IPS-NIHi11 (cell line): ENCODE data around the gene EVPL.
"Not testable (repeated sequence)": the region's sequence is repeated elsewhere in the genome, so short reads cannot be mapped to it uniquely, and the experiment has no call there.

ENCODE experiments used
- DNase-seq: peaks from one replicate; pipeline ENCODE4 v3.0.0; 2012; ENCODE audit warnings: mixed read lengths, low spot score

Gene EVPL

DNA sequence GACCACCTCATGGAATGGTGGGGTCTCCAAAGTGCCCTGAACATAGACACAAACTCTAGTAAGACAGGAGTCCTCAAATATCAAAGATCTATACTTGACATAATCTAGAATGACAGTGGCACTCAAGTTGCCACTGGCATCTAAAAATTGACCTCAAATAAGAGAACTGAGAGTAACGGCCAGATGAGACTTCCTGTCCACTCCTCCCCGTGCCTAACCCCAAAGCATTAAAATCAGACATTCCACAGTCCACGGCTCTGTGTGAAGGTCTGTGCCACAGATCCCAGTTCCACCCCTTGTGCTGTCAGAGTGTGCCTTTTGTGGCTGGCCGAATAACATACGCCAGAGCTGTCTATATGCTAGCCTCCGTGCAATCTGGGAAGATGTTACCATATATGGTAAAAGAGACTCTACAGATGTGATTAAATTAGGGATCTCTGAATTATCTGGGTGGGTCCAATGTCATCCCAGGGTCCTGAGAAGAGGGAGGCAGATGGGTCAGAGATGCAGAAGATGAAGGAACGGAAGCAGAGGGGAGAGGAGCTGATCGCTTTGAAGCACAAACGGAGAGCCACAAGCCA lies 21.0 kb upstream of the EVPL start:
- no peak for DNase-seq

DNA sequence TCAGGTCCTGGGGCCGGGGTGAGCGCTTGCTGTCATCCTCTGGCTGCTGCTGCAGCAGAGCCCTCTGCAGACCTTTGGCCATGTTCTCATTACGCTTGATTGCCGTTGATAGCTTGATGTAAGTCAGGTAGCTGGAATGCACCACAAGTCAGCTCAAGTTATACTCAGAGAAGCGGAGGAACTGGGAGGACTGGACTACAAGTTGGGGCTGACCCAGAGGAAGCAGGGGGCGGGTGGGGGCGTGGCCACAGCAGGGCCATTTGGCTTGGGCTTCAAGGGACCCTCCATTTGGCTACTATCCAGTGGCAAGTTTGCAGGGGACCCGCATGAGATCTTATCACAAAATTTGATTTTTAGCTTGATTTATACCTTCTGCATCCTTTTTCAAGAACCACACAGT lies 19.0 kb upstream of the EVPL start:
- no peak for DNase-seq

- not testable (repeated sequence) for DNase-seq
Measured at GRCh38 chr17:76044475-76045007, 17.4 kb upstream of the EVPL start.

DNA sequence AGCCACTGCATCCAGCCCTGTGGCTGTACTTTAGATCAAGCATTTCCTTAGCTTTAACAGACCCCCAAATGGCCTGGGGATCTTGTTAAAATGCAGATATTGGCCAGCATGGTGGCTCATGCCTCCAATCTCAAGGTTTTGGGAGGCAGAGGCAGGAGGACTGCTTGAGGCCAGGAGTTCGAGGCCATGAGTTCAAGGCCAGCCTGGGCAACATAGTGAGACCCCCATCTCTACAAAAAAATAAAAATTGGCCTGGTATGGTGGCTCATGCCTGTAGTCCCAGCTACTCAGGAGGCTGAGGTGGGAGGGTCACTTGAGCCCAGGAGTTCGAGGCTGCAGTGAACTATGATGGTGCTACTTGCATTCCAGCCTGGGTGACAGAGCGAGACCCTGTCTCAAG lies 15.8 kb upstream of the EVPL start:
- not testable (repeated sequence) for DNase-seq

DNA sequence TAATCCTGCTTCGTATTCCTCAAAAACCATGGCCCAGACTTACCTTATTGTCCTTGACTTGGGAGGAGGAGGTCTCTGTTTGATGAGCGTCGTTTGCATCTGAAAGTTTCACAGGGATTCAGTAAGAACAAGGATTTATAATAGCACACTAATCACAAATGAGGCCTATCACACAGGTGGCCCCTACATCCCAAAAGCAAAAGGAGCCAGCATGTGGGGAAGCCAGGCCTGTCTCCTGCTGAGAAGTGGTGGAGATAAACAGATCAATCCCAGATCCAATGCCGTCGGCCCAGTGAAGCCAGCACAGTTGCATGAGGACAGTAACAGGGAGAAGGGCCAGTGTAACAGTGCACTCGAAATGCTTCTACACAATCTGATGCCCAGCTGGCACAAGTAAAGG lies 13.3 kb upstream of the EVPL start:
- DNase-seq = no peak

GRCh38 chr17:76039121-76039520 lies 12.0 kb upstream of the EVPL start:
- no peak for DNase-seq

- no peak for DNase-seq
Measured at GRCh38 chr17:76038050-76038449, 10.9 kb upstream of the EVPL start.

DNA sequence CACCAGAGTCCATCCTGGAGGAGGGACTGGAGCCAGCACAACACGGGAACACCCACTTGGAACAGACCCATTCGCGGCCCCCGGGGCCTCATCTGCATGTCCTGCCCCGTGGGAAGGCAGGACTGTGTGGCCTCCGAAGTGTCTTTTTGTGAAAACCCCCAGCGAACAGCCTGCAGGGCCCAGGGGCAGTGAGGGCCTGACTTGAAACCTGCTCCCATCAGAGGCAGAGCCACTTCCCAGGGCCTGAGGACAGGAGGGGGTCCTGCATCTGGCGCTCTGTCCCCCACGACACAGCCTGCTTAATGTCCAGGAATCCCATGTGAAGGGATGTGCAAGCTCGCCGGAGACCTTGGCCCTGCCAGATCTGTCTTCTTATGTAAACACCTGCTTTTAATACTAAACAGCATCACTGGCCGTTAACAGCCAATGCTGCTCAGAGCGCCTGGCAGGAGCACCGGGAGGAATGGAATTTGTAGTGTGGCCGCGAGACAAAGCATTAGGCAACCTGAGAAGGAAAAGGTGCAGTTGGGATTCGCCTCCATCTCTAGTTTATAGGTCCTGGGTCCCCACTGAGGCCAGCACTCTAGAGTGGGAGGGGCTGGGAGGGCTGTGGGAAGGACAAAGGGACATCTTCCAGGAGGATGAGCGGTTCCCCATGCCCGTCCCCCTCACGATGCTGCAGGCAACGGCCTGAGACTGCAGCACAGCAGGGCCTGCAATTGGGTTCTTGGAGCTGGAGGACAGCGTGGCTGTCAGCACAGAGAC lies 9.6 kb upstream of the EVPL start:
- DNase-seq = peak; percentile 67

DNA sequence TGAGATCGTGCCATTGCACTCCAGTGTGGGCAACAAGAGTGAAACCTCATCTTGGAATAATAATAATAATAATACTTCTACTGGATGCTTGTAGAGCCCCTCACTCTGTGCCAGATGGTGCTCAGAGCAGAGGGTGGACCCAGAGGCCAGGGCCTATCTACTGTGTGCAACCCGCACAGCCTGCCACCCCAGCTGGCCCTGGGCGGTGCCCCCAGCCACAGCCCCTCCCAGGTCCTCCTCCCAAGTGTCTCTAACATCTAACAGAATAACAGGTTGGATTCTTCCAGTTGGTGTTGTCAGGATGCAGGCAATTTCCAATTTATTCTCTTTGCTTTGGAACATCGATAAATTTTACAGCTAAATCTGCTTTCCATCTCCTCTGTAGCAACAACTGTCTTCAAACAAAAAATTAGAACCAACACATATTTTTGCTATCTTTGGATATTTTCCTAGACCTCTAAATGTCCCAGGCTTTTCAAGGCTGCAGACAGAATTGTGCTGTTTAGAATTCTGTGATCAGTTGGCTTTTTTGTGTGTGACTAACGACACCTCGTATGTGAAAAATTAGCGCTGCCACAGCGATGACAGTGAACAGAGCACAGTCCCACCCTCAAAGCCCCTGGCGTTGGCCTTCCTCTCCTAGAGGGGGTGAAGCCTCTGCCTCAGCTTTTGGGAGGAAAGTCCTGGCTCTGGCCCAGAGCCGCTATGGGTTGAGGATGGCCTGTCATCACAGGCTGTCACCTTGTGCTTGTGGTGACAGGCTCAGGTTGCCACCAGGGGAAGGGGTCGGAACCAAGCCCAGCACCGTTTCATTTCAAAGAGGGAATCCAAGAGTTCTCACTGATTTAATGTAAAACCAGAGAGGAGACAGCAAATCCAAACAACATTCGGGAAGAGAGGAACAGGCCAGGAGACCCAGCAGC lies 7.6 kb upstream of the EVPL start:
- no peak for DNase-seq

- DNase-seq = no peak
Measured at GRCh38 chr17:76033139-76033538, 6.0 kb upstream of the EVPL start.

DNA sequence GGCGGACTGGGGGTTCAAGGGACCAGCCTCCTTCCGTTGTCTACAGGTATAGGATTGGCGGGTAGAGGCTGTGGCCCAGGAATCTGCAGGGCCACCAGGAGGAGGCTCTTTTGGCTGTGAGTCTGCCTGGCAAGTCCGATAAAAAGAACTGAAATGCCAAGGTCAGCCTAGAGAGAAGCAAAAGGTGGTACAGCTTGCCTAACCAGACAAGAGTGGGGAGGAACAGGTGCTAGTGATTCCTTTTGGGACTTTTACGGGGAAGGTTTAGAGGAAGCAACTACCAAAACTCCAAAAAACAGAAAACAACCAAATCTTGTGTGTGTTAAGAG lies 5.6 kb upstream of the EVPL start:
- DNase-seq = no peak

DNA sequence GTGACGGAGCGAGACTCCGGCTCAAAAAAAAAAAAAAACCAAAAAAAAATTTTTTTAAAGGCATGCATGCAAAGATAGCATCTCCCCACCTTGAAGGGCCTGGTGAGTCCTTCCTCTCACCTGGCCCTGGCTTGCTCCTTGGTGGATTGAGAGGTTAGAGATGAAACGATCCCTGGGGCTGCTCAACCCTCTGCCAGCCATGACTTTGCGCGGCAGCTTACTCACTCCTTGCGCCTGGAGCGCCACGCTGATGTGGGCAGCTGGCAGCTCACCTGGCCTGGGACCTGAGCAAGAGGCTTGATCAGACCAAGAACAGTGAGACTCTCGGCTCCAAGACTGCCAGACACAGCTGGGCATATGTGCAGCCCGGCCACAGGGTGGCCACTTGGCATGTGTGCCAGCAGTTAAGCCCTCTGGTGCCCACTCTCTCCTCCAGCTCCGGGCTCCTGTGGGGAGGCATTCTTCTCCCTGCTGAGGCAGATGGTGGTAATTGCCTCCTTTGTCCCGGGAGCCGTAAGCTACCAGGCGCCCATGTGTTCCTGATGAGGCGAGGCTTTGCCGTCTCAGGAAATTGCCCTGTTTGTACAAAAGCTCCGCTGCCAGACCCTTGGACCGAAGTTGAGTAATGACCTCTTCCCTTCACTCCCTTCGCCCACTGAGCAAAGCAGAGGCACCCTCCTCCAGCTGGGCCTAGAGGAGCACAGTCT lies 5.1 kb upstream of the EVPL start:
- no peak for DNase-seq

DNA sequence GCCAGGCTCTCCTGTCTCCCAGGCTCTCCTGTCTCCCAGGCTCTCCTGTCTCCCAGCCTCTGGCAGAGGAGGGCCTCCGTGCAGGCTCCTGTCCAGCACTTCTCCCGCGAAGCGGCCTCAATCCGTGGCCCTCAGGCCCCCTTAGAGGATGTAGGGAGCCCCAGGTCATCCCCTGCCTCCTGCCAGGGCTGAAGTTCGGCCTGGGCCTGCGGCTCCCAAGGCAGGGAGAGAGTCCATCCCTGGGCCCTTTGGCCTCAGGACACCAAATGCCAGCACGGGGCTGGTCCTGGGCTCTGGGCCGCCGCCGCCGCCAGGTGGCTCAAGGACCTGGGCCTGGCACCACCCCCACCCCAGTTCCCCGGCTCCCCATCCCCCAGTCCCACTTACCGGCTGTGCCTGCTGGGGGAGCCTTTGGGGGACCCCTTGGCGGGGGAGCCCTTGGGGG lies 370 bp downstream of the EVPL start:
- no peak for DNase-seq

DNA sequence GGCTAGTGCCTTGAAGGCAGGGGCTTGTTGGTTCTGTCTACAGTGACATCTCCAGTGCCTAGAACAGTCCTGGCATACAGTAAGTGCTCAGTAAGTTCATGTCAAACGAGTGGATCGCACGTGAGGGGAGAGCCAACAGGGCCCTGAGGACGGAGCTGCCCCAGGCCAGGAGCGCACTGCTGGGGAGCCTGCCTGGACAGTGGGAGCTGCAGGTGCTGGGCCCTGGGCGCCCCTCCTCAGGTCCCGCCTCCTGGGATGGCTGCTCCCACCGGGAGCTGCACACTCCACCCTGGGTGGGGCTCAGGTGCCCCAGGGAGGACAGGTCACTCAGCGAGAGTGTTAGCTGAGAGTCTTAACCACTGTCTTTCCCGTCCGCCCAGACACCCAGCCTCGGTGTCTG lies 1.8 kb downstream of the EVPL start:
- no peak for DNase-seq

GRCh38 chr17:76024353-76024752 lies 2.8 kb downstream of the EVPL start:
- no peak for DNase-seq

DNA sequence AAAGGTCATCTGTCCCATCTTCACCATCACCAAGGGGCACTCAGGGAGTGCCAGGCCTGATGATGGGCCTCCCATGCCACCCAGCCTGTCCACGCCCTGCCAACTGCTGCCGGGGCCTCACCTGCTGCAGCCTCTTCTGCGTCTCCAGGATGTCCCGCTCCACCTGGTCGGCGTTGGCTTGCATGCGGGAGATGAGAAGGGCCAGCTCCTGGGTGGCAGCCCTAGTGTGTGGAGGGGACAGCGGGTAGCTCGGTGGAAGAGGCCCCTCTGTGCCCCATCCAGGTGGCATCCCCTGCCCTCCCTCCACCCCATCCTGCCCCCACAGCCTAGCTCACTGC lies 3.2 kb downstream of the EVPL start:
- DNase-seq = no peak

DNA sequence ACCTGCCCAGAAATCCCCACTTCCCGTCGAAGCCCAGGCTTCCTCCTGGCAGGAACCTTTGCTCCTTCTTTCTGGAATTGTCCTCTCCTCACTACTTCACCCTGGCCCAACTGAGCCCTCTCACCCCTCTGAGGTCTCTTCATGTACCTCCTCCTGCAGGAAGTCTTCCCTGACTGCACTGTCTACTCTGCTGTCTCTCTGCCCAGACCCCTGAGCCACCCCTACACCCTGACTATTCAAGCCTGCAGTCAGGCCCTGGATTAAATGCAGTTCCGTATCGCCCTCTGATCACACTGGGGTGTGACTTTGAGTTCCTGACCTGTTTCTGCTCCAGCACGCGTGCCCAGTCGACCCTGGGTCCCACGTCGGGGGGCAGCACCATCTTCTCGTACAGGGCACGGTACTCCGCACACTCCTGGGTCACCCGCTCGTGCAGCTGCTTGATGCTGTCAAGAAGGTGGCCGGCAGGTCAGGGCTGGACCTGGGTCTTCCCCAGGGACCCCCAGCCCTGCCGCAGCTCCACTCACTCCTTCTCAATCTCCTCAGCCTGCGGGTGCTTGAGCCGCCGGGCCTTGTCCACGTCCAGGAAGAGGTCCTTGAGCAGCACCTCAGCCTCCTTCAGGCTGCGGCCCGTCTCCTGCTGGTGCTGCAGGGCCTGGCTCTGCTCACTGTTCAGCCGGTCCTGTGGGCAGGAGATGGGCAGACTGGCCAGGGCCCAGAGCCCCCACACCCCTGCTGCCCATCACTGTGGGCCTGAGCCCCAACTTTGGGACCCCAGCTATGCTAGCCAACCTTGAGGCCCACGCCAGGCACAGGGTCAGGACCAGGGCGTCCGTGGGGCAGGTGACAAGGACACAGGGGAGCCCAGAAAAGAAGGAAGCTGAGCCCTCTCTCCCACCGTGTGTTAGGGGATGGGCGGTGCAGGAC lies 3.9 kb downstream of the EVPL start:
- DNase-seq = no peak

DNA sequence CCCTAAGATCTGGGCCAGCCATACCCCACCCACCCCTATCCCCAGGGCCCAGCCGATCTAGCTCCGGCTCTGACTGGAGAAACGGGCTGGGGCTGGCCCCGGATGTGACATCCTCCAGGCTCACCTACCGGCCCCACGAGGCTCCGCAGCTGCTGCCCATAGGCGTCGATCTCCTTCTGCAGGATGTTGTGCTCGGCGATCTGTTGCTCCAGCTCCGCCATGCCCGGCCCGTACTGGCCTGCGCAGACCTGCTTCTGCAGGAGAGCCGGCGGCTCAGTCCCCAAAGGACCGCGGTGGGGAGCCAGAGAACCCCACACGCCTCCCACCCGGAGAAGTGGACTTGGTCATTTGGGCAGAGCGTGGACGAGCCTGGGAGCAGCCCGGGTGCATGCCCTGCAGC lies 4.8 kb downstream of the EVPL start:
- DNase-seq = no peak

GRCh38 chr17:76019833-76020467 lies 7.2 kb downstream of the EVPL start:
- no peak for DNase-seq

DNA sequence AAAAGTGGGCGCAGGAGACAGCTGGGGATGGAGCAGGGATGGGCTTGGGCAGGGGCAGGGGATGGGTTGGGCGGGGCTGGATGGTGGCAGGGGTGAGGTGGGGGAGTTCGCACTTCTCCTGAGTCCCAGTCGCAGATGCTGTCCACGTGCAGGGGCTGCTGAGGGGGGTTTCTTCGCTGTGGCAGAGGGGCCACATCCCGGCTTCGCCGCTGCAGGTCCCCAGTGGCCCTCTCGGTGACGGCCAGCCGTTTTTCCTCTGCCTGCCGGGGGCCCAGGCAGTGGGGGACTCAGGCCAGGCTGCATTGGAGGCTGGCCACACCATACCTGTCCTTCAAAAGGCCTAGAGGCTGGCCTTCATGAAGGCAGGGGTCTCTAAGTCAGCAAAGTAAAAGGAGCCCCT lies 8.3 kb downstream of the EVPL start:
- no peak for DNase-seq

- no peak for DNase-seq
Measured at GRCh38 chr17:76018340-76018680, 8.8 kb downstream of the EVPL start.
